Astrocyte (in vitro differentiated cells and primary cell): ENCODE results near the gene FBLN2.

ENCODE experiments used
- CTCF ChIP-seq: IDR thresholded peaks from 2 replicates; pipeline ENCODE4 v1.5.1; 2011; ENCODE audit warnings: low read depth, mild to moderate bottlenecking, inconsistent platforms, low read length, moderate library complexity; ENCODE audit not compliant: insufficient read depth
- EZH2 ChIP-seq: IDR thresholded peaks from 2 replicates; pipeline ENCODE4 v1.6.1; 2012; ENCODE audit warnings: mild to moderate bottlenecking, low read length, inconsistent platforms; ENCODE audit not compliant: insufficient read depth

- TF ChIP-seq CTCF (no peak), EZH2 (no peak)
These were observed 29.3 kb downstream of the FBLN2 start for GRCh38 chr3:13578251-13578650.
